SU-DHL-6 (cell line): Measurements from ENCODE around the gene OPN1LW.
"Not testable (repeated sequence)": the region's sequence is repeated elsewhere in the genome, so short reads cannot be mapped to it uniquely, and the experiment has no call there.

Experiments
- H2AFZ ChIP-seq: fragments of 200-600 bp; sonication (generic); 2 replicates; pipeline ENCODE4 v1.6.1; 2014; ENCODE audit warnings: low read depth, mild to moderate bottlenecking, moderate library complexity, mixed read lengths, antibody characterized with exemption, low read length; ENCODE audit not compliant: severe bottlenecking
- H3F3A ChIP-seq: fragments of 200-600 bp; shearing (Covaris generic); 2 replicates; pipeline ENCODE4 v1.6.0; 2016; ENCODE audit warnings: antibody characterized with exemption, mild to moderate bottlenecking; ENCODE audit not compliant: insufficient read depth
- H3K27ac ChIP-seq: fragments of 200-600 bp; sonication (generic); 2 replicates; pipeline ENCODE4 v1.5.1; 2016; ENCODE audit warnings: low read depth, mild to moderate bottlenecking, low read length, moderate library complexity, mixed read lengths
- H3K27me3 ChIP-seq: fragments of 200-600 bp; sonication (generic), shearing (Covaris generic); 2 replicates; pipeline ENCODE4 v1.6.0; 2014; ENCODE audit warnings: mild to moderate bottlenecking, low read length
- H3K36me3 ChIP-seq: fragments of 200-600 bp; sonication (generic); 2 replicates; pipeline ENCODE4 v1.6.1; 2014; ENCODE audit warnings: mild to moderate bottlenecking, low read length, mixed read lengths
- H3K4me2 ChIP-seq: fragments of 300-600, 200-600 bp; shearing (Covaris generic), sonication (generic); 2 replicates; pipeline ENCODE4 v1.6.0; 2014; ENCODE audit warnings: low read length, low read depth, mild to moderate bottlenecking; ENCODE audit not compliant: poor library complexity, severe bottlenecking
- H3K4me3 ChIP-seq: fragments of 200-600 bp; sonication (generic); 2 replicates; pipeline ENCODE4 v1.5.1; 2014; ENCODE audit warnings: antibody characterized with exemption, low read length, mild to moderate bottlenecking, mixed read lengths; ENCODE audit not compliant: insufficient read depth, poor library complexity, severe bottlenecking
- H3K79me2 ChIP-seq: fragments of 200-600 bp; sonication (generic); 2 replicates; pipeline ENCODE4 v1.6.1; 2014; ENCODE audit warnings: mild to moderate bottlenecking, low read length, moderate library complexity; ENCODE audit not compliant: insufficient read depth
- H3K9ac ChIP-seq: fragments of 200-600 bp; sonication (generic); 2 replicates; pipeline ENCODE4 v1.7.0; 2014; ENCODE audit warnings: mild to moderate bottlenecking, low read length
- H3K9me2 ChIP-seq: fragments of 200-600 bp; sonication (generic); replicated peaks from 2 replicates; pipeline ENCODE4 v1.6.1; 2014; ENCODE audit warnings: low read length; ENCODE audit not compliant: insufficient read depth
- H3K9me3 ChIP-seq: fragments of 200-600 bp; sonication (generic); 2 replicates; pipeline ENCODE4 v1.6.1; 2014; ENCODE audit warnings: low read length, mixed read lengths; ENCODE audit not compliant: insufficient read depth
- H4K20me1 ChIP-seq: fragments of 200-600 bp; sonication (generic); 2 replicates; pipeline ENCODE4 v1.6.1; 2014; ENCODE audit warnings: low read depth, mild to moderate bottlenecking, antibody characterized with exemption, low read length, moderate library complexity, mixed read lengths
- CTCF ChIP-seq: fragments of 200-600 bp; sonication (generic); IDR thresholded peaks from one replicate; pipeline ENCODE4 v1.5.1; 2017; ENCODE audit warnings: antibody characterized with exemption, mild to moderate bottlenecking, low read length, moderate library complexity; ENCODE audit not compliant: insufficient read depth, poor library complexity, severe bottlenecking
- EZH2phosphoT487 ChIP-seq: fragments of 200-600 bp; sonication (generic), shearing (Covaris generic); conservative IDR thresholded peaks from 2 replicates; pipeline ENCODE4 v1.6.1; 2018; ENCODE audit warnings: mild to moderate bottlenecking, antibody characterized with exemption, low read length, moderate library complexity, mixed read lengths

Gene OPN1LW

GRCh38 chrX:154142950-154143745 lies 895 bp upstream of the OPN1LW start:
- H2AFZ ChIP-seq = no peak overlapping the region
- no peak overlapping the region for H3K4me2 ChIP-seq
- H3K9ac ChIP-seq = no peak overlapping the region
- H3F3A ChIP-seq = no peaks in the 10 kb centered on the region
- no peaks in the 10 kb centered on the region for H3K9me3 ChIP-seq
- H3K27me3 ChIP-seq = no peaks in the 10 kb centered on the region
- no peaks in the 10 kb centered on the region for H3K36me3 ChIP-seq
- no peaks in the 10 kb centered on the region for H4K20me1 ChIP-seq
- no peak overlapping the region for H3K4me3 ChIP-seq
- no peaks in the 10 kb centered on the region for H3K9me2 ChIP-seq
- no peak overlapping the region for H3K27ac ChIP-seq
- no peaks in the 10 kb centered on the region for H3K79me2 ChIP-seq
- no peak for TF ChIP-seq CTCF
- no peak for TF ChIP-seq EZH2phosphoT487

- H3K4me3 ChIP-seq, H3K27me3 ChIP-seq, H3K36me3 ChIP-seq, H3K4me2 ChIP-seq, H3K27ac ChIP-seq, H4K20me1 ChIP-seq, H3K79me2 ChIP-seq, H3K9me3 ChIP-seq, H2AFZ ChIP-seq, H3K9ac ChIP-seq, H3K9me2 ChIP-seq, H3F3A ChIP-seq: not testable (repeated sequence)
Measured at GRCh38 chrX:154151030-154151429, 7.0 kb downstream of the OPN1LW start.

- H3K27me3 ChIP-seq, H3K9me3 ChIP-seq, H3K9me2 ChIP-seq, H3K4me2 ChIP-seq, H3K36me3 ChIP-seq, H3K4me3 ChIP-seq, H2AFZ ChIP-seq, H3K79me2 ChIP-seq, H3F3A ChIP-seq, H3K27ac ChIP-seq, H3K9ac ChIP-seq, H4K20me1 ChIP-seq: not testable (repeated sequence)
Measured at GRCh38 chrX:154156221-154156620, 12.2 kb downstream of the OPN1LW start.

- not testable (repeated sequence) for H3K9me3 ChIP-seq, H3K36me3 ChIP-seq, H4K20me1 ChIP-seq, H3K79me2 ChIP-seq, H3K9me2 ChIP-seq, H3K4me3 ChIP-seq, H3K4me2 ChIP-seq, H3K27me3 ChIP-seq, H2AFZ ChIP-seq, H3F3A ChIP-seq, H3K27ac ChIP-seq, H3K9ac ChIP-seq
Measured at GRCh38 chrX:154157207-154157606, 13.2 kb downstream of the OPN1LW start.

- not testable (repeated sequence) for H4K20me1 ChIP-seq, H3K27me3 ChIP-seq, H3F3A ChIP-seq, H3K4me2 ChIP-seq, H3K9me2 ChIP-seq, H3K4me3 ChIP-seq, H3K36me3 ChIP-seq, H2AFZ ChIP-seq, H3K9me3 ChIP-seq, H3K9ac ChIP-seq, H3K79me2 ChIP-seq, H3K27ac ChIP-seq
Measured at GRCh38 chrX:154159345-154159744, 15.3 kb downstream of the OPN1LW start.

GRCh38 chrX:154164902-154165301 lies 20.9 kb downstream of the OPN1LW start:
- not testable (repeated sequence) for H3K4me2 ChIP-seq

GRCh38 chrX:154168384-154168783 lies 24.3 kb downstream of the OPN1LW start:
- not testable (repeated sequence) for H3K9ac ChIP-seq, H3K36me3 ChIP-seq, H3K9me3 ChIP-seq, H3F3A ChIP-seq, H2AFZ ChIP-seq, H3K4me2 ChIP-seq, H3K4me3 ChIP-seq, H3K27ac ChIP-seq, H3K9me2 ChIP-seq, H4K20me1 ChIP-seq, H3K27me3 ChIP-seq, H3K79me2 ChIP-seq

More at GRCh38 chrX:154164902-154165301, 20.9 kb downstream of the OPN1LW start:
- not testable (repeated sequence) for H3K9me2 ChIP-seq, H3K27ac ChIP-seq, H3K27me3 ChIP-seq, H2AFZ ChIP-seq, H3K79me2 ChIP-seq, H3K9me3 ChIP-seq, H4K20me1 ChIP-seq, H3K36me3 ChIP-seq, H3K9ac ChIP-seq, H3K4me3 ChIP-seq, H3F3A ChIP-seq
